VCaP (cell line): ENCODE measurements around the gene CCL1.

Experiments
- H3K27ac ChIP-seq: fragments of 450-650 bp; 2 replicates; pipeline ENCODE4 v1.5.1; 2017
- TF ChIP-seq, protein P1 (sequence below): fragments of 450-650 bp; conservative IDR thresholded peaks from 2 replicates; pipeline ENCODE4 v1.5.1; 2017; ENCODE audit warnings: mild to moderate bottlenecking, moderate library complexity

Gene CCL1

GRCh38 chr17:34313164-34313563 is 49.9 kb downstream of the CCL1 start:
- H3K27ac ChIP-seq, result no peak overlapping the region
- TF ChIP-seq, protein P1, sequence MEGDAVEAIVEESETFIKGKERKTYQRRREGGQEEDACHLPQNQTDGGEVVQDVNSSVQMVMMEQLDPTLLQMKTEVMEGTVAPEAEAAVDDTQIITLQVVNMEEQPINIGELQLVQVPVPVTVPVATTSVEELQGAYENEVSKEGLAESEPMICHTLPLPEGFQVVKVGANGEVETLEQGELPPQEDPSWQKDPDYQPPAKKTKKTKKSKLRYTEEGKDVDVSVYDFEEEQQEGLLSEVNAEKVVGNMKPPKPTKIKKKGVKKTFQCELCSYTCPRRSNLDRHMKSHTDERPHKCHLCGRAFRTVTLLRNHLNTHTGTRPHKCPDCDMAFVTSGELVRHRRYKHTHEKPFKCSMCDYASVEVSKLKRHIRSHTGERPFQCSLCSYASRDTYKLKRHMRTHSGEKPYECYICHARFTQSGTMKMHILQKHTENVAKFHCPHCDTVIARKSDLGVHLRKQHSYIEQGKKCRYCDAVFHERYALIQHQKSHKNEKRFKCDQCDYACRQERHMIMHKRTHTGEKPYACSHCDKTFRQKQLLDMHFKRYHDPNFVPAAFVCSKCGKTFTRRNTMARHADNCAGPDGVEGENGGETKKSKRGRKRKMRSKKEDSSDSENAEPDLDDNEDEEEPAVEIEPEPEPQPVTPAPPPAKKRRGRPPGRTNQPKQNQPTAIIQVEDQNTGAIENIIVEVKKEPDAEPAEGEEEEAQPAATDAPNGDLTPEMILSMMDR, result no peak

- H3K27ac ChIP-seq, result no peak overlapping the region
- TF ChIP-seq, protein P1, result no peak
These were observed 51.0 kb downstream of the CCL1 start for GRCh38 chr17:34312080-34312479.

DNA sequence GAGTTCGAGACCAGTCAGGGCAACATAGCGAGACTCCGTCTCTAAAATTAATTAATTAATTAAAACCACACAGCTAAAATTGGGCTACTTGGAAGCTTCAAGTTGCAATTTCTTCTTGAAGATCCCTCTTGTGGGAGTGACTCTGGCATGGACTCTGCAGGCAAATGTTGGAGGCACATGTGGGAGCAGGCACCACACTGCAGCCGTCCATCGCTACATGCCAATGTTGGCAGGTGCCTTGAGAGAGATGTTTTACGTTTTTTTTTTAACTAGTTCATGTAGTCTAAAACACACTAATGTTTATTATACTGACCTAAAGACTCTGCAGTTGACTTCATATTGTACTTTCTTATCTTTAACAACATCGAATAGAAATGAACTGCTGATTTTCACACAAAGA is 51.7 kb downstream of the CCL1 start:
- no peak overlapping the region for H3K27ac ChIP-seq
- TF ChIP-seq, protein P1, result no peak
